ENCODE measurements around the gene EFCAB14. TPM values are rescaled to one million over a fixed set of nuclear protein-coding genes. Genes with fewer than 3 reads are reported as not detected.

The EFCAB14 gene
- total and polyA plus RNA-seq, 2 experiments from 2014 or later, result 23.3 to 49.0 TPM

DNA sequence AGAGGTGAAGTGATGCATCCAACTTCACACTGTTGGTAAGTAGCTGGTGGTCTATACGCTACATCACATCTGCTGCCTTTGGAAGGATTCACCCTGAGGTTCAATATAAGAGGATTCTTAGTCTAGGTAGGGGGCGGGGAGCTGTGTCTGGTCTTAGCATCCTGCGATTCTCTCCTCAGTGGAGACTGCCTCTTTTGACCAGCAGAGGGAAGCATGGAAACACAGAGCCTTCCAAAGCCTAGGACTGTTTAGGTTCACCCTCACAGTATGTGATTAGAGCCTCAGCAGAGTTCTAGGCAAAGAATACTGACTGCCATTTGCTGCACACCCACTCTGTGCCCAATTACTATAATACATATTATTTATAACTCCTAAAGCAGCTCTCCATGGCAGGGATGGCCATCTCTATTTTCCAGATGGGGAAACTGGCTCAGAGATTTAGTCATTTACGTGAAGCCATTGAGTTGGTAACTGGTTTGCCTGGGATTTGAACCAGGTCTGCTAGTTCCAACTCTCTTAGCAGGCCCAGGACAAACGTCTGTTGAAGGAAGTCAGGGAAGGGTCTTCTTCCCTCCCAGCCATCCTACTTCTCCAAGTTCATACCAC, 28.9 kb upstream of the EFCAB14 start:
- Histone ChIP-seq H3F3A (replicated peaks; ENCODE audit: low read depth) (no peaks in the 10 kb centered on the region), H3K9me2 (ENCODE audit: insufficient read depth) (no peaks in the 10 kb centered on the region), H3K79me2 (replicated peaks; ENCODE audit: insufficient read depth) (no peaks in the 10 kb centered on the region), H2AFZ (no peak overlapping the region), H3K27me3 (ENCODE audit: insufficient read depth) (no peaks in the 10 kb centered on the region), H3K27ac (ENCODE audit: low read depth) (no peak overlapping the region), H3K4me3 (no peak overlapping the region), H3K4me2 (no peak overlapping the region), H3K4me1 (ENCODE audit: insufficient read depth) (no peaks in the 10 kb centered on the region), H4K20me1 (replicated peaks; ENCODE audit: insufficient read depth) (no peaks in the 10 kb centered on the region), H3K36me3 (ENCODE audit: insufficient read depth) (no peaks in the 10 kb centered on the region)
- H3K36me3 Mint-ChIP-seq (ENCODE audit: low read depth), result no peaks in the 10 kb centered on the region
- no peak overlapping the region for H3K27ac Mint-ChIP-seq
- DNase-seq (ENCODE audit: low spot score) (peak; percentile 92), ATAC-seq (peak; percentile 100)
- H3K9me3 Mint-ChIP-seq, result peaks cover 3% of the 10 kb centered on the region; the same call in 1 of the 3 replicates
- H3K4me3 Mint-ChIP-seq, result no peak overlapping the region
- no peaks in the 10 kb centered on the region; the same call in 2 of the 3 replicates for H3K4me1 Mint-ChIP-seq
- no peak for TF ChIP-seq STAT1 (IDR thresholded peaks at IDR 0.05; ENCODE audit: unreplicated experiment)
- TF ChIP-seq, protein P1, sequence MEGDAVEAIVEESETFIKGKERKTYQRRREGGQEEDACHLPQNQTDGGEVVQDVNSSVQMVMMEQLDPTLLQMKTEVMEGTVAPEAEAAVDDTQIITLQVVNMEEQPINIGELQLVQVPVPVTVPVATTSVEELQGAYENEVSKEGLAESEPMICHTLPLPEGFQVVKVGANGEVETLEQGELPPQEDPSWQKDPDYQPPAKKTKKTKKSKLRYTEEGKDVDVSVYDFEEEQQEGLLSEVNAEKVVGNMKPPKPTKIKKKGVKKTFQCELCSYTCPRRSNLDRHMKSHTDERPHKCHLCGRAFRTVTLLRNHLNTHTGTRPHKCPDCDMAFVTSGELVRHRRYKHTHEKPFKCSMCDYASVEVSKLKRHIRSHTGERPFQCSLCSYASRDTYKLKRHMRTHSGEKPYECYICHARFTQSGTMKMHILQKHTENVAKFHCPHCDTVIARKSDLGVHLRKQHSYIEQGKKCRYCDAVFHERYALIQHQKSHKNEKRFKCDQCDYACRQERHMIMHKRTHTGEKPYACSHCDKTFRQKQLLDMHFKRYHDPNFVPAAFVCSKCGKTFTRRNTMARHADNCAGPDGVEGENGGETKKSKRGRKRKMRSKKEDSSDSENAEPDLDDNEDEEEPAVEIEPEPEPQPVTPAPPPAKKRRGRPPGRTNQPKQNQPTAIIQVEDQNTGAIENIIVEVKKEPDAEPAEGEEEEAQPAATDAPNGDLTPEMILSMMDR (conservative IDR thresholded peaks at IDR 0.05; ENCODE audit: low read depth in 2 of 2), result peak; percentile 76 to 97
- peaks cover 5% of the 10 kb centered on the region for H3K27me3 Mint-ChIP-seq (ENCODE audit: insufficient read depth, low read depth, poor library complexity)

DNA sequence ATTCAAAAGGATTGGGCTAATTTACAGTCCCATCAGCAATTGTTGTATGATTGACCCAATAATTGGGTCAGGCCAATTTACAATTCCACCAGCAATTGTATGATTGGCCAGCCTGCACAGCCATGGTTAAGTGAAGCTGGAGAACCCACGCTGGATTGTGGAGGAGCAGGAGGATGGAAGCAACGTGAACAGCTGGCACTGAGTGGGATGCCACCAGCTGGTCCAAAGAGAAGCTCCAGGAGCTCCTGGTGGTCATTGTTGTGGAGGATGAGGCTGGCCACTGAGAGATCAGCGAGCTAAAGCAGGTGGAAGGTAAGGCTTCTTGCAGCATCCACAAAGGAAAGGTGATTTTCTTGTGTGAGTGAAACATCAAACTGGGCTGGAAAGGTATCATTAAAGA, 23.2 kb upstream of the EFCAB14 start:
- H4K20me1 ChIP-seq (replicated peaks; ENCODE audit: insufficient read depth), result no peaks in the 10 kb centered on the region
- DNase-seq (ENCODE audit: low spot score) (no peak), ATAC-seq (no peak)
- H3K27ac Mint-ChIP-seq, result no peak overlapping the region
- no peak overlapping the region for H3K27ac ChIP-seq (ENCODE audit: low read depth)
- H3K36me3 ChIP-seq (ENCODE audit: insufficient read depth), result no peaks in the 10 kb centered on the region
- H3K4me1 ChIP-seq (ENCODE audit: insufficient read depth), result no peaks in the 10 kb centered on the region
- no peaks in the 10 kb centered on the region for H3K36me3 Mint-ChIP-seq (ENCODE audit: low read depth)
- no peaks in the 10 kb centered on the region for H3K9me2 ChIP-seq (ENCODE audit: insufficient read depth)
- H3K4me3 ChIP-seq, result no peak overlapping the region
- no peaks in the 10 kb centered on the region for H3K4me1 Mint-ChIP-seq
- H3K4me3 Mint-ChIP-seq, result no peak overlapping the region
- H3K79me2 ChIP-seq (replicated peaks; ENCODE audit: insufficient read depth), result no peaks in the 10 kb centered on the region
- H3K27me3 ChIP-seq (ENCODE audit: insufficient read depth), result no peaks in the 10 kb centered on the region
- no peaks in the 10 kb centered on the region for H3K27me3 Mint-ChIP-seq (ENCODE audit: insufficient read depth, low read depth, poor library complexity)
- H3K9me3 Mint-ChIP-seq, result no peaks in the 10 kb centered on the region
- no peak overlapping the region for H2AFZ ChIP-seq
- H3K4me2 ChIP-seq, result no peak overlapping the region
- H3F3A ChIP-seq (replicated peaks; ENCODE audit: low read depth), result no peaks in the 10 kb centered on the region
- TF ChIP-seq STAT1 (IDR thresholded peaks at IDR 0.05; ENCODE audit: unreplicated experiment) (no peak), JUNB (IDR thresholded peaks at IDR 0.05; ENCODE audit: unreplicated experiment) (no peak), POLR2AphosphoS5 (IDR thresholded peaks at IDR 0.05; ENCODE audit: low read depth) (no peak), EZH2 (IDR thresholded peaks at IDR 0.05; ENCODE audit: low read depth, unreplicated experiment) (no peak), CREB1 (CRISPR knock-in tag; IDR thresholded peaks at IDR 0.05; ENCODE audit: low read depth) (no peak), NANOG (IDR thresholded peaks at IDR 0.05; ENCODE audit: borderline replicate concordance) (no peak)
- TF ChIP-seq, protein P2, sequence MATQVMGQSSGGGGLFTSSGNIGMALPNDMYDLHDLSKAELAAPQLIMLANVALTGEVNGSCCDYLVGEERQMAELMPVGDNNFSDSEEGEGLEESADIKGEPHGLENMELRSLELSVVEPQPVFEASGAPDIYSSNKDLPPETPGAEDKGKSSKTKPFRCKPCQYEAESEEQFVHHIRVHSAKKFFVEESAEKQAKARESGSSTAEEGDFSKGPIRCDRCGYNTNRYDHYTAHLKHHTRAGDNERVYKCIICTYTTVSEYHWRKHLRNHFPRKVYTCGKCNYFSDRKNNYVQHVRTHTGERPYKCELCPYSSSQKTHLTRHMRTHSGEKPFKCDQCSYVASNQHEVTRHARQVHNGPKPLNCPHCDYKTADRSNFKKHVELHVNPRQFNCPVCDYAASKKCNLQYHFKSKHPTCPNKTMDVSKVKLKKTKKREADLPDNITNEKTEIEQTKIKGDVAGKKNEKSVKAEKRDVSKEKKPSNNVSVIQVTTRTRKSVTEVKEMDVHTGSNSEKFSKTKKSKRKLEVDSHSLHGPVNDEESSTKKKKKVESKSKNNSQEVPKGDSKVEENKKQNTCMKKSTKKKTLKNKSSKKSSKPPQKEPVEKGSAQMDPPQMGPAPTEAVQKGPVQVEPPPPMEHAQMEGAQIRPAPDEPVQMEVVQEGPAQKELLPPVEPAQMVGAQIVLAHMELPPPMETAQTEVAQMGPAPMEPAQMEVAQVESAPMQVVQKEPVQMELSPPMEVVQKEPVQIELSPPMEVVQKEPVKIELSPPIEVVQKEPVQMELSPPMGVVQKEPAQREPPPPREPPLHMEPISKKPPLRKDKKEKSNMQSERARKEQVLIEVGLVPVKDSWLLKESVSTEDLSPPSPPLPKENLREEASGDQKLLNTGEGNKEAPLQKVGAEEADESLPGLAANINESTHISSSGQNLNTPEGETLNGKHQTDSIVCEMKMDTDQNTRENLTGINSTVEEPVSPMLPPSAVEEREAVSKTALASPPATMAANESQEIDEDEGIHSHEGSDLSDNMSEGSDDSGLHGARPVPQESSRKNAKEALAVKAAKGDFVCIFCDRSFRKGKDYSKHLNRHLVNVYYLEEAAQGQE (IDR thresholded peaks at IDR 0.05; ENCODE audit: unreplicated experiment), result no peak
- TF ChIP-seq, protein P3, sequence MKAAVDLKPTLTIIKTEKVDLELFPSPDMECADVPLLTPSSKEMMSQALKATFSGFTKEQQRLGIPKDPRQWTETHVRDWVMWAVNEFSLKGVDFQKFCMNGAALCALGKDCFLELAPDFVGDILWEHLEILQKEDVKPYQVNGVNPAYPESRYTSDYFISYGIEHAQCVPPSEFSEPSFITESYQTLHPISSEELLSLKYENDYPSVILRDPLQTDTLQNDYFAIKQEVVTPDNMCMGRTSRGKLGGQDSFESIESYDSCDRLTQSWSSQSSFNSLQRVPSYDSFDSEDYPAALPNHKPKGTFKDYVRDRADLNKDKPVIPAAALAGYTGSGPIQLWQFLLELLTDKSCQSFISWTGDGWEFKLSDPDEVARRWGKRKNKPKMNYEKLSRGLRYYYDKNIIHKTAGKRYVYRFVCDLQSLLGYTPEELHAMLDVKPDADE (IDR thresholded peaks at IDR 0.05), result no peak
